ENCODE data around the gene PPP1R9A. TPM values are rescaled to one million over a fixed set of nuclear protein-coding genes. Genes with fewer than 3 reads are reported as not detected.

The PPP1R9A gene
- total RNA-seq, 2 donors from 2014 or later: 23.3 to 23.4 TPM

- Histone ChIP-seq H3K4me1 (no peaks in the 10 kb centered on the region), H3K27me3 (no peaks in the 10 kb centered on the region), H3K27ac (no peak overlapping the region), H3K36me3 (no peaks in the 10 kb centered on the region), H3K9me3 (no peaks in the 10 kb centered on the region), H3K4me3 (no peak overlapping the region)
- no peak for DNase-seq (ENCODE audit: low spot score)
- TF ChIP-seq CTCF (IDR thresholded peaks at IDR 0.05): no peak
Observed at GRCh38 chr7:95338832-95339231, 431.4 kb downstream of the PPP1R9A start.

- Histone ChIP-seq H3K27ac (no peak overlapping the region), H3K4me1 (no peaks in the 10 kb centered on the region), H3K36me3 (no peaks in the 10 kb centered on the region), H3K9me3 (no peaks in the 10 kb centered on the region), H3K27me3 (no peaks in the 10 kb centered on the region), H3K4me3 (no peak overlapping the region)
- no peak for DNase-seq (ENCODE audit: low spot score)
- TF ChIP-seq CTCF (IDR thresholded peaks at IDR 0.05): no peak
Observed at GRCh38 chr7:95340491-95340890, 433.1 kb downstream of the PPP1R9A start.

- Histone ChIP-seq H3K27me3 (no peaks in the 10 kb centered on the region), H3K27ac (no peak overlapping the region), H3K4me3 (no peak overlapping the region), H3K36me3 (no peaks in the 10 kb centered on the region), H3K4me1 (no peaks in the 10 kb centered on the region), H3K9me3 (no peaks in the 10 kb centered on the region)
- no peak for TF ChIP-seq CTCF (IDR thresholded peaks at IDR 0.05)
- DNase-seq (ENCODE audit: low spot score): no peak
Observed at GRCh38 chr7:95342029-95342428, 434.6 kb downstream of the PPP1R9A start.

GRCh38 chr7:95342642-95343307 is 435.4 kb downstream of the PPP1R9A start:
- no peak for TF ChIP-seq CTCF (IDR thresholded peaks at IDR 0.05)
- no peaks in the 10 kb centered on the region for H3K36me3 ChIP-seq

More at GRCh38 chr7:95342642-95343307, 435.4 kb downstream of the PPP1R9A start:
- H3K27ac ChIP-seq: no peak overlapping the region
- H3K9me3 ChIP-seq: no peaks in the 10 kb centered on the region
- no peak for DNase-seq (ENCODE audit: low spot score)
- H3K4me1 ChIP-seq: no peaks in the 10 kb centered on the region
- H3K27me3 ChIP-seq: no peaks in the 10 kb centered on the region
- no peak overlapping the region for H3K4me3 ChIP-seq

All from right atrium auricular region (tissue), 2 donors.